Activated naive CD8-positive, alpha-beta T cell treated with anti-CD3 and anti-CD28 coated beads, Interleukin-2, amount 50 U/mL, for 24 hours (primary cell): ENCODE results near the gene NEURL1B.

ENCODE experiments used
- ATAC-seq: fragments of 150-1000 bp; cut with Tn5 transposase; one replicate; pipeline ENCODE4 v1.10.0; 2021
- DNase-seq: peaks from one replicate; pipeline ENCODE4 v3.0.0; 2021
- H3K27ac Mint-ChIP-seq: one replicate; pipeline ENCODE4 v1.8.0; 2021; ENCODE audit warnings: mild to moderate bottlenecking, mixed read lengths
- H3K27me3 Mint-ChIP-seq: one replicate; pipeline ENCODE4 v1.8.0; 2021; ENCODE audit warnings: mixed read lengths
- H3K36me3 Mint-ChIP-seq: one replicate; pipeline ENCODE4 v1.8.0; 2021; ENCODE audit warnings: low read depth, mixed read lengths
- H3K4me1 Mint-ChIP-seq: one replicate; pipeline ENCODE4 v1.8.0; 2021; ENCODE audit warnings: mixed read lengths
- H3K4me3 Mint-ChIP-seq: one replicate; pipeline ENCODE4 v1.8.0; 2021; ENCODE audit warnings: mild to moderate bottlenecking, moderate library complexity, mixed read lengths
- H3K9me3 Mint-ChIP-seq: one replicate; pipeline ENCODE4 v1.8.0; 2021; ENCODE audit warnings: mixed read lengths

The NEURL1B gene

DNA sequence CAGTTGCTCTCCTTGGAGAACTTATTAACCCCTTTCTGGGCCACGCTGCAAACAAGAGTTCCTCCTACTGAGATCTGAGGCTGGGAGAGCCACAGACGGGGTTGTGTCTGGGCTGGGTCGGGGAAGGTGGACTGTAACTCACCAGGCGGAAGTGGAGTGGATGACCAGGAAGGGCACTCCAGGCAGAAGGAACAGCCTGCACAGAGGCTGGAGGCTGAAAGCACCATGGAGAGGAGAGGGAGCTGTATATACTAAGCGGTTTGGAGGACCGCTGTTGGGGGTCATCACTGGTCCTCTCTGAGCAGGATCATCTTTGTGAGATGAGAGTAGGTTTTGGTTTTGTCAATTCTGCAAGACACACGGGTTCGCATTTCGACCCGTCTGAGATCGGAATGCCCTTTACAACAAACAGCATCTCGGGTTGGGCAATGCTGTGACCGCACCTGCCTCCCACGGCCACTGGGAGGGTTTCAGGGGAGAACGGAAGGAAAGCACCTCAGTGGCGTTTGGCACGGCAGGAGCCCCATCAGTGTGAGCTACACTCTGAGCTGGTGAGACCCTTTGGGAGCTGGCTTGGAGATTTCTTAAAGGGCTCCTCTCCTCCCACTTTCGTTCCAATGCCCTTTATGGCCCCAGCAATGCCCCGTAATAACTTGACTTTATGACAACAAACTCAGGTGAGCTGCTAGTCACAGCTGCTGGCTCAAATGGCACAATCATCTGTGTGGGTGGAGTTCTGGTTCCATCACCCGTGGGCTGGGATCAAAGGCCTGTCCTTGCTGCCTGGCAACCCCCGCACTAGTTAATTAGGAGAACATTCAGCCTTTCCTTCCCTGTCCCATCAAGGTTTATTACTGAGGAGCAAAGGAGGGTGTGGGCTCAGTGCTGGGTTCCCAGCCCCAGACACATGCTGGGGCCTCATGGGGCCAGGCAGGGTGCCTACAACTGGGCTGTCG is 18.7 kb upstream of the NEURL1B start:
- Mint-ChIP-seq H3K9me3 (no peaks in the 10 kb centered on the region), H3K4me1 (no peaks in the 10 kb centered on the region), H3K4me3 (no peak overlapping the region), H3K36me3 (no peaks in the 10 kb centered on the region), H3K27me3 (no peaks in the 10 kb centered on the region), H3K27ac (no peak overlapping the region)
- ATAC-seq = no peak
- DNase-seq = no peak

DNA sequence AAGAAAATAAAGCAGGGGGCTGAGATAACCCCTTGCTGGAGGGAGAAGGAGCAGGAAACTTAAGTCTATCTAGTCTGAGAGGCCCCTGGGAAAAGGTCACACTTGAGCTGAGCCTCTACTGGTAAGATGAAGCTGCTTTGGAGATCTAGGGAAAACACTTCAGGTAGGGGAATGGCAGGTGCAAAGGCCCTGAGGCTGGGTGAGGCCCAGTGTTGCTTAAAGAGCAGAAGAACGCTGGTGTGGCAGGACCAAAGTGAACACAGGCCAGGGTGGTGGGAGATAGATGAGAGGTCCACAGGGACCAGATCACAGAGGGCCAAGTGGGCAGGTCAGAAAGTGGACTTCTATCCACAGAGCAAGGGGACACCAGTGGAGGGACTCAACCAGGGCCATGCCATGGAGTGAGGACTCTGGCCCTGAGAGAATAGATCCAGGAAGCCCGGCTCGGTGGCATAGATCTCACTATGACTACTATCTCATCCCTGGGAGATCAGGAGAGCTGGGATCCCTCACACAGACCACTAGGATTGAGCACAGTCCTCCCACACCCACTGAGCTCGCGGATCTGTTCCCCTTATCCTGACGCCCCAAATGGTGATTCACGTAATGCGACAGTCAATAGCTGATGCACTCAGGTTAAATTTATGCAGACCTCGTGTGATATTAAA is 17.6 kb upstream of the NEURL1B start:
- Mint-ChIP-seq H3K4me3 (no peak overlapping the region), H3K4me1 (no peaks in the 10 kb centered on the region), H3K27me3 (no peaks in the 10 kb centered on the region), H3K36me3 (no peaks in the 10 kb centered on the region), H3K27ac (no peak overlapping the region), H3K9me3 (no peaks in the 10 kb centered on the region)
- DNase-seq = no peak
- ATAC-seq = no peak

DNA sequence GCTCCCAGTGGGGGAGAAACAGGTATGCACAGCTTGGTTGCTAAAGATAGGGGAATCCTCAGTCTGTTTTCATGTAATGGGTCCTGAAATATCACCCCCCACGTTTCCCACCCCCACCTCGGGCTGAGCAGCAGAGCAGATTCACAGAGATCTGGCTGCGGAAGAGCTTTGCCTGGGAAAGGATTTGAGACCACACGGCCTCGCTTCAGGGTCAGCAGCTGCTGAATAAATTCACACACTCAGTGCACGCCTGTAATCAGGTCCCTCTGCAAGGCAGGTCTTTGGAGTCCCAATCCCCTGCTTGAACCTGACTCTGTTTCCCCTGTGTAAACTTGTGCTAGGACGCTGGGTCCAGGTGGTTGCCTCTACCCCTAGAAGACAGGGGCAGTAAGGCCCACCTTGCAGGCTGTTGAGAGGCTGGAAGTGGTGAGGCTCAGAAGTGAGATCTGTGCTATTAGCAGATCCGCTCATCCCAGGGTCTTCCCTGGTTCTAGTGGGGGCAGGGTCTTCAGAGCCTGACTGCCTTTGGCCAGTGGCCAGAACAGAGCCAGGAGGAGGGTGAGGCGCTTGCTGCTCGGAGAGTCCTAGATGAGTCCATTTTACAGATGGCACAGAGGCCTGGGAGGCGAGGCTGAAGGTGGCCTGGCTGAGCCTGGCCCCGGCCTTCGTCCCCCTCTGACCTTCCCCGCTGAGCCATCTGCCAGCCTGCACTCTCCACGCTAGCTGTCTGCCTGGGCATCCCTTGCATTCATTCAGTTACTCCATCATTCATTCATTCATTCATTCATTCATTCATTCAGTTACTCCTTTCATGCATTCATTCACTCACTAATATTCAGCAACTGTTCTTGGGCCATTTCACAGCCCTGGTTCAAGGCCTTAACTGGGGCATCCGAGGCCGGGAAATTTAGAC is 16.7 kb upstream of the NEURL1B start:
- Mint-ChIP-seq H3K4me3 (no peak overlapping the region), H3K27ac (no peak overlapping the region), H3K27me3 (no peaks in the 10 kb centered on the region), H3K9me3 (no peaks in the 10 kb centered on the region), H3K36me3 (no peaks in the 10 kb centered on the region), H3K4me1 (no peaks in the 10 kb centered on the region)
- DNase-seq (no peak), ATAC-seq (no peak)

DNA sequence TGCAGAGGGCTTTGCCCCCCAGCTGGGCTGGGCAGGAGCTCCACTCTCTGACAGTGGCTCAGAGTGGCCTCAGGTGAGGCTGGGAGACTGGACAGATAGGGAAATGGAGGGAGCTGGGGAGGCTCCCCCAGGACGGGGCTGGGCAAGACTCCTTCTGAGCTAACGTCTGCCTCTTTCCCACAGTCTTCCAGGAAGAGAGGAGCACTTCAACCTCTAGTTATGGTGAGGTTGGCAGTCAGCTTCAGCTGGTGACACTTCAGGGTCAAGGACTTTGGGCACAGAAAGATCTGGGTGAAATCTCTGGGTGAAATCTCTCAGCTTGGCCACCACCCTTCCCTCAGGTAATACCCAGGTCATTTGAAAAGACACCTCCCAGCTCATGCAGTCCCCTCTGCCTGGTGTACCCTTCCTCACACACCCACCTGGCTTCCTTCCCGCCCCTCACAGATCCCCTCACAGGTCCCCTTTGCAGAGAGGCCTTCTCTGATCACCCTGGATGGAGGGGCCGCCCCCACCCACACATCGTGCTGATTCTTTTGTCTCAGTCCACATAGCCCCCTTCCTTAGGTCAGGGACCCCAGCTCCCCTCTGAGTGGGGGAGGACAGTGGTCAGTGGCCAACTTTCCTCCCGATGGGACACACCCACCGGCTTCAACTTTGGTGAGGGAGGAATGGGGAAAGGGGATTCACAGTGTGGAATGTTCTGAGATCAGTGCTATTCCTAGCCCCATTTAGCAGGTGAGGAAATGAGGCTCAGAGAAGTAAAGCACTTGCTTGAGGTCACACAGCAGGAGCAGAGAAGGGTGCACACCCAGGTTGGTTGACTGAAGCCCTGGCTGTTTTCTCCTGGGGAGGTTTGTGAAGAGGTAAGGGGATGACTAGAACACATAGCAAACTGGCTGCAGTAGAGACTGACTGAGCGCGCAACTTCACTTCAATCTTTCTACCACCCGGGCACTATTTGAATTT is 15.8 kb upstream of the NEURL1B start:
- Mint-ChIP-seq H3K9me3 (no peaks in the 10 kb centered on the region), H3K27me3 (no peaks in the 10 kb centered on the region), H3K27ac (no peak overlapping the region), H3K4me3 (no peak overlapping the region), H3K4me1 (no peaks in the 10 kb centered on the region), H3K36me3 (no peaks in the 10 kb centered on the region)
- DNase-seq = no peak
- ATAC-seq = no peak

DNA sequence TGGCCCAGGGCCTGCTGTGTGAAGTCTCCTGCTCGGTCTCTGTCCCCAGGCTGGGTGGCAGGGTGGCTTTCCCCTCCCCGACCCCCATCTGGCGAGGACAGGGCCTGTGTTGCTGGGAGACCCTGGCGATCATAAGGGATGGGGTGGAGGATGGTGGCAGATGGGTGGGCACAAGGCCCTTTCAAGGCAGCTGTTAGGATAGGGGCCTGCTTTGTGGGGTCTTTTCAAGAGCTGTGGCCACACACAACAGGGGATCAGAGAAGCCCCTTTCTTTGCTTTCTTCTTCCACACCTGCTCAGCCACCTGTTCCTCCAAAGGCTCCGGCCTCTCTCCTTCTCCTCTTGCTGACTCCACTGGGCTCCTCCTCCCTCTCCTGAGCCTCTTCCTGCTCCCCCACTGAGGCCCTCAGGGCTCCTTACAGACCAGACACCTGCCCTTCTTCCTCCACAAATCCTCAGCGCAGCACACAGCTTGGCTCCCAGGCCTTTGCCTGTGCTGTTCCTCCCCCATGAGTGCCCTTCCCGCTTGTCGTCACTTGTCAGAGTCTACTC is 15.0 kb upstream of the NEURL1B start:
- Mint-ChIP-seq H3K36me3 (no peaks in the 10 kb centered on the region), H3K27ac (no peak overlapping the region), H3K4me1 (no peaks in the 10 kb centered on the region), H3K9me3 (no peaks in the 10 kb centered on the region), H3K4me3 (no peak overlapping the region), H3K27me3 (no peaks in the 10 kb centered on the region)
- ATAC-seq = no peak
- DNase-seq = no peak

DNA sequence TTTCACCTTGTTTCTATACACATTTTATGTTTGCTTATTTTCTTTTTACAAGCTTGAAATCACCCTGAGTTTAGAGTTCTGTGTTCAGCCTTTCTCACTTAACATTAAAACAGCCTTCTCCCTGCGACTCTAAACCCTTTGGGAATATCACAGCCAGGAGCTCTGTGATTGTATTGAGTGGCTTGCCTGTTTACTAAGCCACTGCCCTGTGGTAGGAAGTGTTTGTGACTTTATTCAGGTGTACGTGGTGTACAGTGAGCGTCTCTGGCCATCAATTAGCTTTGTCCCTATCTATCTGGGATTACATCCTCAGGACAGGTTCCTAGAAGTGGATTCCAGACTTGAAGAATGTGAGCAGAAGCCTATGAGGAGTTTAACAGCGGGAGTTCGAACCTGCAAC is 11.0 kb upstream of the NEURL1B start:
- no peak overlapping the region for H3K27ac Mint-ChIP-seq
- no peaks in the 10 kb centered on the region for H3K4me1 Mint-ChIP-seq
- DNase-seq (no peak), ATAC-seq (no peak)
- H3K27me3 Mint-ChIP-seq = no peaks in the 10 kb centered on the region
- H3K4me3 Mint-ChIP-seq = no peak overlapping the region
- H3K36me3 Mint-ChIP-seq = no peaks in the 10 kb centered on the region
- no peaks in the 10 kb centered on the region for H3K9me3 Mint-ChIP-seq

DNA sequence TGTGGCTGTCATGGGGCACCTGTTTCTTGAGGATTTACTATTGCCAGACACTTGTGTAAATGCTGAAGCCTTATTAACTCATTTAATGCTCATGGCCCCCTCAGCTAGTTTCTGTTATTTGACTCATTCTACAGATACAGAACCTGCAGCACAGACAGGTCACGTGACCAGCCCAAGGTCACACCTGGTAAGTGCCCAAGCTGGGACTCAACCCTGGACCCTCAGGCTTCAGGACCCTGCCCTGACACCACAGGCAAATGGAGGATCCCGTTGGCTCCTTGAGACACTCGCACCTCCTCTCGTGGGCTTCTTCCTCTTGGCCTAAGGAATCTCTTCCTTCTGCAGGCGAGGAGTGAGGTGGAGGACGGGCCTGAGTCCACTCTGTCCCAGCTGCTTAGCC is 10.6 kb upstream of the NEURL1B start:
- H3K27me3 Mint-ChIP-seq = no peaks in the 10 kb centered on the region
- no peaks in the 10 kb centered on the region for H3K9me3 Mint-ChIP-seq
- H3K4me3 Mint-ChIP-seq = no peak overlapping the region
- no peak for ATAC-seq
- no peak for DNase-seq
- no peaks in the 10 kb centered on the region for H3K36me3 Mint-ChIP-seq
- no peaks in the 10 kb centered on the region for H3K4me1 Mint-ChIP-seq
- H3K27ac Mint-ChIP-seq = no peak overlapping the region

DNA sequence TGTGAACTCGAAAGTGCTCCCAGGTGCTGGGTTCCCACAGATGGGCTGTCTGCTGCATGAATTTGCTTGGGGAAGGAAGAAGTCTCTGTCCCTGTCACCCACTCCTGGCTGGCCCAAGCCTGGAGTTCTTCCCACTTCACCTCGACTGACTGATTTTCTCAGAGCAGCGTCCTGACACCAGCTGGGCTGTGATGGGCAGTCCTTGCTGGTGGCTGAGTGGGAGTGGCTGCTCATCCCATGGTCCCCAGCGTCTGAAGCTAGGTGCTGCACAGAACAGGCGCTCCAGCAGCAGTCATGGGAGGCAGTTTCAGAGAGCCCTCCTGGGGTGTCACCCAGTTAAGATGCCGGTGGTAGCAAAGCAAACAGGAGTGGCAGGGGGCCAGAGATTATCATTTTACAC is 10.1 kb upstream of the NEURL1B start:
- no peak overlapping the region for H3K27ac Mint-ChIP-seq
- H3K27me3 Mint-ChIP-seq = peaks cover 2% of the 10 kb centered on the region
- no peaks in the 10 kb centered on the region for H3K9me3 Mint-ChIP-seq
- ATAC-seq (no peak), DNase-seq (no peak)
- no peaks in the 10 kb centered on the region for H3K36me3 Mint-ChIP-seq
- no peaks in the 10 kb centered on the region for H3K4me1 Mint-ChIP-seq
- H3K4me3 Mint-ChIP-seq = no peak overlapping the region

DNA sequence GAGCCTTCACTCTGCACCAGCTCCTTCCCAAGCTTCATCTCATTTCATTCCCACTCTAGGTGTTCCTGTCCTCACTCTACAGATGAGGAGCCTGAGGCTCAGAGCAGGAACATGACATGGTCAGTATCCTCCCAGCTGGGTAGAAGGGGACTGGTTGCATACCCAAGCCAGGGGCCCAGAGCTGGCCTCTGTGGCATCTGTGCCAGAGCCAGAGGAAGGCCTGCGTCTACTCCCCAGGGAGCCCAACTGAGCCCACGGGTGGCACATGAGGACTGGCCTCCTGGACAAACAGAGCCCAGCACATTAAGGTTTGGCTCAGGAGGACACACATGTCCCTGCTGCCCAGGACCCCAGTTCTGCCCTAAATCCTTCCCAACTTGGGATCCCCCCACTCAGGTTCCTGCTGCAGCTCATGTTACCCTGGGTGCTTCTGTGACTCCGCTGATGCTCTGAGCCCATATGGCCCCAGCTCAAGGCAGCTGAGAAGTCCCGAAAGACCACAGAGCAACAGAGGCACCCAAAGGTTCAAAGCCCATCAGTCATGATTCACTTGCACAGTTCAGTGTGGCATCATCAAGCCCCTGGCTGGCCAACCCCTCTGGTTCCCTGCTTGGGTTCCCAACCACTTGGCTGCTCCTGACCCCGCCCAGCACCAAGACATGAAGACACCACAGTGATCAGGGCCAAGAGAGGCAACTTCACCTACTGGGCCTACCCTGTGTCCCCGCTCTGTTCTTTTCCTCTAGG is 8.5 kb upstream of the NEURL1B start:
- Mint-ChIP-seq H3K36me3 (no peaks in the 10 kb centered on the region), H3K27me3 (peaks cover 2% of the 10 kb centered on the region), H3K4me1 (no peaks in the 10 kb centered on the region), H3K9me3 (no peaks in the 10 kb centered on the region), H3K4me3 (no peak overlapping the region), H3K27ac (no peak overlapping the region)
- ATAC-seq (no peak), DNase-seq (no peak)

DNA sequence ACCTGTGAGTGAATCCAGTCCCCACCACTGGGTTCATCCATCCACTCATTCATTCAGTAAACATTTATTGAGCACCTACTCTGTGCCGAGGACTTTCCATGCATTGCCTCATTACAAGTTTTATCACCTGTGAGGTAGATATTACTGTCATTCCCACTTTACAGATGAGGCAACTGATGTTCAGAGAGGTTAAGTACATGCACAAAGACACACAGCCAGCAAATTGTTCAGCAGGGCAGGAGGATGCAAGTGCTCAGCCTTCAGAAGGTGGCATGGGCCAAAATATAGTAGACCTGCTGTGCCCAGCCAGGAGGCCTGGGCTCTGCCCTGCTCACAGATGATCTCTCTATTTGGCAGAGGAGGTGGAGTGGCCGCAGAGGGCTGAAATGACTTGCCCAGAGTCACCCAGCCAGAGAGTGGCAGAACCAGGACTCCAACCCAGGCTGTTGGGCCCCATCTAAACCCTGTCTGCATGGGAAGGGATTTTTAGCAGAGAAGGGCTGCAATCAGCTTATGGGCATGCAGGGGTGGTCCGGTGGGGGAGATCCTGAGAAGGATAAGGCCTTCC is 7.6 kb upstream of the NEURL1B start:
- ATAC-seq (no peak), DNase-seq (no peak)
- Mint-ChIP-seq H3K27ac (no peak overlapping the region), H3K4me3 (no peak overlapping the region), H3K9me3 (no peaks in the 10 kb centered on the region), H3K4me1 (no peaks in the 10 kb centered on the region), H3K36me3 (no peaks in the 10 kb centered on the region), H3K27me3 (peaks cover 6% of the 10 kb centered on the region)

DNA sequence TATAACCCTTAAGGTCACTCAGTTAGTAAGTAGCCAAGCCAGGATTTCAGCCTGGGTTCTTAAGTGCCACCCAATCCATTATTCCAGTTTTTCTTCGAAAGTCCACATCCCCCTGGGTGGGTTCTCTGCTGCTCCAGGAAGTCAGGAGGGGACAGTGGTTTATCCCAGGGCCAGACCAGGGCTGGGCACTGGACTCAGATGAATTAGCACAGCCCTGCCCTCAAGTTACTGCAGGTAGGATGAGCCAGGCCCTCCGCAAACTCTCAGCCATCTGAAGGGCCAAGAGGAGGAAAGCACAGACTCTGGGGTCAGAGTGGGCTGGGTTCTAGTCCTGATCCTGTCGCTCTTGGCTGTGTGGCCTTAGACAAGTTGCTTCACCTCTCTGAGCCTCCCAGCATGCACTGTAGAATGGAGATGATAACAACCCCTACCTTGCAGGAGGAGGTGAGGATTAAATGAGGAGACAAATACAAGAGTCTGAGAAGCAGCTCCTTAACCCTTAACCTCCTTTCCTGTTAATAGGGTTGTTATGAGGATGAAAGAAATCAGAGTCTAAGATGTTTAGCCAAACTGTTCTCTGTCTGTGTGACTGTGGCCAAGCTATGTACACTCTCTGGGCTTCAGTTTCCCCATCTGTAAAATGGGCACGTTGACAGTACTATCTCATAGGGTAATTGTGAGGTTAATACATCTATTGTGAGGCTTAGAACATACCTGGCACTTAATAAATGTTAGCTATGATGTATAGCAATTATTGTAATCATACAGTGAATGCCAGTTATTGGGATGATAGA is 6.8 kb upstream of the NEURL1B start:
- Mint-ChIP-seq H3K4me3 (no peak overlapping the region), H3K9me3 (no peaks in the 10 kb centered on the region), H3K36me3 (no peaks in the 10 kb centered on the region), H3K27ac (no peak overlapping the region), H3K27me3 (peaks cover 7% of the 10 kb centered on the region), H3K4me1 (no peaks in the 10 kb centered on the region)
- DNase-seq = no peak
- no peak for ATAC-seq

DNA sequence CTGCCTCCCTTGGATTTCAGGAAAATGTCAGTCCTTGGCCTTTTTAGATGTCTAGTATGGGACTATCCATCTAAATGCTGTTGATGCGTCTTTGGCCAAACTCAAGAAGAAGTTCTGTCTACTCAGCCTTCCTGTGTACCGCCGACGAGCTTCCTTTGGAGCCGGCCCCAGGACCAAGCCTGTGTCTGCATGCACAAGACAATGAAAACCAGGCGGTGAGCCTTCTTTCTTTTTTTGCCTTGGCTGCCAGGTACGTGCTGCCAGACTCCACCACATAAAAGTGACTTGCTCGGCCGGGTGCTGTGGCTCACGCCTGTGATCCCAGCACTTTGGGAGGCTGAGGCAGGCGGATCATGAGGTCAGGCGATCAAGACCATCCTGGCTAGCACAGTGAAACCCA is 6.0 kb upstream of the NEURL1B start:
- ATAC-seq (no peak), DNase-seq (no peak)
- Mint-ChIP-seq H3K4me1 (no peaks in the 10 kb centered on the region), H3K9me3 (no peaks in the 10 kb centered on the region), H3K27me3 (peaks cover 14% of the 10 kb centered on the region), H3K4me3 (no peak overlapping the region), H3K36me3 (no peaks in the 10 kb centered on the region), H3K27ac (no peak overlapping the region)
